Stomach (tissue), 9 donors: ENCODE measurements around the gene RSRC1. TPM values are rescaled to one million over a fixed set of nuclear protein-coding genes. Genes with fewer than 3 reads are reported as not detected.

ENCODE experiments used
- DNase-seq, 2 donors: peaks; one replicate each; pipeline versions ENCODE4 v3.0.0 to v3.0.0-alpha.2; 2013 to 2019
- H3K27ac ChIP-seq, 5 donors: fragments of 200-600 bp in 4 of 5; sonication (generic) in 4 of 5; one replicate each; pipeline ENCODE4 v1.5.1; 2013 to 2019; ENCODE audit warnings: mild to moderate bottlenecking in 1 of 5, moderate library complexity in 1 of 5
- H3K27me3 ChIP-seq, 3 donors: fragments of 200-600 bp; sonication (generic); one replicate each; pipeline ENCODE4 v1.5.1; 2017 to 2019; ENCODE audit warnings: mixed run types in 1 of 3
- H3K36me3 ChIP-seq, 4 donors: fragments of 200-600 bp; sonication (generic); 1 replicate in 3 of 4; 2 replicates in 1 of 4; pipeline ENCODE4 v1.5.1; 2016 to 2019
- H3K4me1 ChIP-seq, 4 donors: fragments of 200-600 bp; sonication (generic); one replicate each; pipeline ENCODE4 v1.5.1; 2016 to 2019
- H3K4me3 ChIP-seq, 4 donors: fragments of 200-600 bp; sonication (generic) in 3 of 4; one replicate each; pipeline ENCODE4 v1.5.1; 2016 to 2019; ENCODE audit warnings: mild to moderate bottlenecking in 1 of 4
- H3K9me3 ChIP-seq, 4 donors: fragments of 200-600 bp; sonication (generic); one replicate each; pipeline ENCODE4 v1.5.1; 2016 to 2019
- CTCF ChIP-seq, 7 experiments: fragments of 450-650 bp in 4 of 7; fragments of 200-600 bp in 3 of 7; sonication (generic) in 3 of 7; IDR thresholded peaks; one replicate each; pipeline ENCODE4 v1.5.1; 2016 to 2019; ENCODE audit warnings: antibody characterized with exemption in 7 of 7, control low read depth in 2 of 7, mild to moderate bottlenecking in 1 of 7
- EP300 ChIP-seq: sonication (generic); formaldehyde crosslinking; IDR thresholded peaks from one replicate; pipeline ENCODE4 v1.6.1; 2017; ENCODE audit warnings: antibody characterized with exemption
- POLR2A ChIP-seq, 4 donors: fragments of 450-650 bp; IDR thresholded peaks; one replicate each; pipeline ENCODE4 v1.6.1; 2016; ENCODE audit warnings: antibody characterized with exemption in 4 of 4, control low read depth in 2 of 4, mild to moderate bottlenecking in 1 of 4, moderate library complexity in 1 of 4
- POLR2AphosphoS5 ChIP-seq, 3 donors: sonication (generic); formaldehyde crosslinking; IDR thresholded peaks; one replicate each; pipeline ENCODE4 v1.6.1; 2016; ENCODE audit warnings: antibody characterized with exemption in 3 of 3
- WGBS, 5 donors: extraction: QIAGEN DNeasy Blood & Tissue Kit in 3 of 5; methylation state at CpG; one replicate each; pipeline versions ENCODE4 v1.1.5 to v1.1.7; 2013 to 2018; 5-methylcytosine and 5-hydroxymethylcytosine counted together
- intact Hi-C: fragments of 100-400 bp; cut with DNase I; formaldehyde crosslinking; loops from one replicate; pipeline ENCODE4 v1.15.1; 2023; ENCODE audit warnings: low total_unique reads
- polyA plus RNA-seq, 3 donors: library from polyadenylated mRNA; stranded (reverse); fragments of 200-250 nt; gene quantifications; one replicate each; pipeline ENCODE4 v1.2.3, GENCODE V29; 2013
- total RNA-seq, 5 donors: library from RNA; depleted of rRNA; stranded (reverse); fragments of >200 nt; gene quantifications; one replicate each; pipeline versions ENCODE4 v1.1.0 to v1.2.3, GENCODE V29; 2014 to 2016
- donor health status: healthy with polysubstance abuse.
- donor health status: Bipolar disorder and iron deficiency.
- donor health status: healthy.

Gene RSRC1
- total and polyA plus RNA-seq, 8 donors = 1.7 to 502 (median 12.0) TPM

- TF ChIP-seq POLR2AphosphoS5 (IDR thresholded peaks at IDR 0.05) = no peak
- TF ChIP-seq POLR2A (IDR thresholded peaks at IDR 0.05) = no peak
- no peak for TF ChIP-seq CTCF (IDR thresholded peaks at IDR 0.05)
- TF ChIP-seq EP300 = no peak
- 86 to 93% (median 89%) methylated on average over 1 of the region's 1 CpG for WGBS, 5 donors
- peaks cover 0 to 10% (median 0%) of the 10 kb centered on the region in 4 donors for H3K9me3 ChIP-seq
These were observed 163.8 kb downstream of the RSRC1 start for GRCh38 chr3:158273656-158274055.

GRCh38 chr3:158278187-158278586, 168.3 kb downstream of the RSRC1 start:
- DNase-seq = no peak
- 91 to 98% (median 97%) methylated on average over 3 of the region's 3 CpGs for WGBS, 5 donors

More at GRCh38 chr3:158273656-158274055, 163.8 kb downstream of the RSRC1 start:
- no peaks in the 10 kb centered on the region for H3K4me1 ChIP-seq
- intact Hi-C loops = no loop called here
- DNase-seq = no peak
- H3K4me3 ChIP-seq = no peak overlapping the region
- H3K27ac ChIP-seq = no peak overlapping the region
- peaks cover 0 to 19% (median 9%) of the 10 kb centered on the region in 4 donors for H3K36me3 ChIP-seq
- H3K27me3 ChIP-seq = no peaks in the 10 kb centered on the region

GRCh38 chr3:158279609-158280008, 169.7 kb downstream of the RSRC1 start:
- DNase-seq = no peak
- intact Hi-C loops = no loop called here
- no peaks in the 10 kb centered on the region for H3K4me1 ChIP-seq

More at GRCh38 chr3:158278187-158278586, 168.3 kb downstream of the RSRC1 start:
- Histone ChIP-seq H3K9me3 (peaks cover 0 to 10% (median 0%) of the 10 kb centered on the region in 4 donors), H3K36me3 (peaks cover 0 to 19% (median 9%) of the 10 kb centered on the region in 4 donors), H3K27me3 (no peaks in the 10 kb centered on the region), H3K4me1 (no peaks in the 10 kb centered on the region), H3K27ac (no peak overlapping the region), H3K4me3 (no peak overlapping the region)
- no peak for TF ChIP-seq CTCF (IDR thresholded peaks at IDR 0.05)
- no peak for TF ChIP-seq POLR2A (IDR thresholded peaks at IDR 0.05)
- no peak for TF ChIP-seq EP300
- no peak for TF ChIP-seq POLR2AphosphoS5 (IDR thresholded peaks at IDR 0.05)
- intact Hi-C loops = no loop called here

GRCh38 chr3:158295771-158296170, 185.9 kb downstream of the RSRC1 start:
- intact Hi-C loops = no loop called here
- TF ChIP-seq POLR2AphosphoS5 (IDR thresholded peaks at IDR 0.05) (no peak), POLR2A (IDR thresholded peaks at IDR 0.05) (no peak), CTCF (IDR thresholded peaks at IDR 0.05) (no peak), EP300 (no peak)
- 54 to 87% (median 67%) methylated on average over 2 of the region's 2 CpGs for WGBS, 5 donors
- Histone ChIP-seq H3K9me3 (no peaks in the 10 kb centered on the region), H3K4me1 (no peaks in the 10 kb centered on the region), H3K36me3 (no peaks in the 10 kb centered on the region), H3K27ac (no peak overlapping the region), H3K27me3 (no peaks in the 10 kb centered on the region), H3K4me3 (no peak overlapping the region)
- DNase-seq = no peak

More at GRCh38 chr3:158279609-158280008, 169.7 kb downstream of the RSRC1 start:
- Histone ChIP-seq H3K27ac (no peak overlapping the region), H3K4me3 (no peak overlapping the region), H3K9me3 (peaks cover 0 to 10% (median 0%) of the 10 kb centered on the region in 4 donors), H3K27me3 (no peaks in the 10 kb centered on the region), H3K36me3 (peaks cover 0 to 18% (median 8%) of the 10 kb centered on the region in 4 donors)
- TF ChIP-seq CTCF (IDR thresholded peaks at IDR 0.05) (no peak), POLR2AphosphoS5 (IDR thresholded peaks at IDR 0.05) (no peak), POLR2A (IDR thresholded peaks at IDR 0.05) (no peak), EP300 (no peak)
